ENCODE results near the gene GPX3.

GPX3 gene, protein sequence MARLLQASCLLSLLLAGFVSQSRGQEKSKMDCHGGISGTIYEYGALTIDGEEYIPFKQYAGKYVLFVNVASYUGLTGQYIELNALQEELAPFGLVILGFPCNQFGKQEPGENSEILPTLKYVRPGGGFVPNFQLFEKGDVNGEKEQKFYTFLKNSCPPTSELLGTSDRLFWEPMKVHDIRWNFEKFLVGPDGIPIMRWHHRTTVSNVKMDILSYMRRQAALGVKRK

DNA sequence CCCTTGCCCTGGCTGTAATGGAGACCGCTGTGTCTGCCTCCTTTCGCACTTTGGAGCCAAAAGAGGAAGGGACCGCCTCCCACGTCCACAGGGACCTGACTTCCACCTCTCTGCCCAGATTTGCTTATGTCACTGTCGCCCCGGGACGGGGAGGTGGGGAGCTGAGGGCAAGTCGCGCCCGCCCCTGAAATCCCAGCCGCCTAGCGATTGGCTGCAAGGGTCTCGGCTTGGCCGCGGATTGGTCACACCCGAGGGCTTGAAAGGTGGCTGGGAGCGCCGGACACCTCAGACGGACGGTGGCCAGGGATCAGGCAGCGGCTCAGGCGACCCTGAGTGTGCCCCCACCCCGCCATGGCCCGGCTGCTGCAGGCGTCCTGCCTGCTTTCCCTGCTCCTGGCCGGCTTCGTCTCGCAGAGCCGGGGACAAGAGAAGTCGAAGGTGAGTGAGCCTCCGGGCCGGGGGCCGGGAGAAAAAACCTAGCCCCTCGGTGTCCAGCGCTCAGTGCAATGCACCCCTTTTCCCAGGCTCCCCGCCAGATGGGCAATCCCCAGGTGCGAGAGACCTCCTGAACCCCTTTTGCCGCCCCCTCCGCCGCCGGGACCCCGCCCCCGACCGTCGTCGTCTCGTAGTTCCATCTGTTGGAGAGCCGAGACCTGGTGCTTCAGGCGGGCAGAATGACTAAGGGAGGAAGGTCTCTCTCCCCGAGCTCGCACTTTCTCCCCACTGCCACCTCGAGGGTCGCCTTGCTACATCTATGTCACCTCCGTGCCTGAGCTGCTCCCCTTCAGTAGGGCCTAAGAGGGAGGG is at the start of gene GPX3:
TSS of gene GPX3 (plus strand) at position 288 of the 807 bp plus-strand sequence. CDS start at position 352, 64 bp downstream.
- ATAC-seq (peak; percentile 48), DNase-seq (peak; percentile 49)

DNA sequence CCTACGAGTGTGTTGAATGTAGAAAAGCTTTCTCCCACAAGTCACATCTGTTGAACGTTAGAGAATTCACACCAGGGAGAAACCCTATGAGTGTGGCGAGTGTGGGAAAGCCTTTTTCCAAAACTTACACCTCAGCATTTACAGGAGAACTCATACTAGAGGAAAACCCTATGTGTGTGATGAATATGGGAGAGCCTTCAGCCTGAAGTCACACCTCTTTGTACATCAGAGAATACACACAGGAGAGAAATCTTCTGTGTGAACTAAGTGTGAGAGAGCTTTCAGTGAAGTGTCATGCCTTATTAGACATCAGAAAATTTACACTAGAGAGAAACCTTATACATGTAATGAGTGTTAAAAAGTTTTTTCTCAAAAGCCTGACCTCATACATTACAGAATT is 41.8 kb upstream of the GPX3 start:
- DNase-seq, result no peak
- ATAC-seq, result no peak

DNA sequence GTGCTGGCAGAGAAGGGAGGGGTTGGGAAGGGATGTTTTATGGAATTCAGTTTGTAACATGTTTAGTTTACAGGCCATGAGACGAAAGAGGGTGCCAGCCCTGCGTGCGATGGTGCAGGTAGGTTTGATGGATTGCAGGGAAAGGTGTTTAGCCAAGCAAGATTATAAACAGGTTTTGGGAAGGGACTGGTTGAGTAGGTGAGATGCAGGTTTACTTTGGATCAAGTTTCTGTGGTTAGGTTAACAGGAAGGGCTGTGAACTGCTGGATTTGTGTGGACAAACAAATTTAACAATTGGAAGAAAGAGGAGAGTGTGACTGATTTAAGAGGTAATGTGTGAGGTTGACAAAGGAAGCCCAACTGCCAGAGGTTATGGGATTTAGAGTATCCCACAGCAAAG is 32.6 kb upstream of the GPX3 start:
- DNase-seq (no peak), ATAC-seq (no peak)

DNA sequence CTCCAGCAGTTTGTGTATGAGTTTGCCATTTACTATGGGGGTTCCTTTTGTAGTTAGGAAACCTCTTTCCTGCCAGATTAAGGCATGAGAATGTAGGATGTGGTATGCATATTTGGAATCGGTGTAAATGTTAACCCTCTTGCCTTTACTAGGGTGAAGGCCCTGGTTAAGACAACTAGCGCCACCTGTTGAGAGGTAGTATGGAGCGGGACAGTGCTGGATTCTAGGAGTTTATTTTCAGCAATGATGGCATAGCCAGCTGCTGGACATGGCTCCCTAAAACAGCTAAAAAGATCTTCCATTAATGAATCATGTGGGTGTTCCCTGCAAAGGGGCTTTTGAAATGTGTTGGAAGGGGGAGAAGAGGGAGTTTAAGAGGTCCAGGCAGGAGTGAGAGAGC is 30.7 kb upstream of the GPX3 start:
- DNase-seq (peak; percentile 14), ATAC-seq (no peak)

DNA sequence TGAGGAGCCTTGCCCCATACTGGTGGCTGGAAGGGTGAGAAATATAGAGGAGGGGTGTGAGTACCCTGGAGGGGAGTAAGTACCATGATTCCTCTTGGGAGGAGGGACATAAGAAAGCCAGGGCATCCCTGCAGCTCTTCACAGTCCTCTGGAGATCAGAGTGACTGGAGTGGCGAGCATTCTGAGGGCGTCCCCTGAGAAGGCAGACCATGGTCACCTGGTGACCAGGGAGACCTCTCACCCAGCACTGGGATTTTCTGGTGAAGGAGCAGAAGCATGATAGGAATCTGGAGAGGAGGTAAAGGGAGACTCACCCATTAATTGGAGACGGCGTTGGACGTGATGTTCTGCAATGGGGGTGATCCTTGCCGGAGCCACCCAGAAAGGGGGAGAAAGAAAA is 27.7 kb upstream of the GPX3 start:
- DNase-seq, result no peak

DNA sequence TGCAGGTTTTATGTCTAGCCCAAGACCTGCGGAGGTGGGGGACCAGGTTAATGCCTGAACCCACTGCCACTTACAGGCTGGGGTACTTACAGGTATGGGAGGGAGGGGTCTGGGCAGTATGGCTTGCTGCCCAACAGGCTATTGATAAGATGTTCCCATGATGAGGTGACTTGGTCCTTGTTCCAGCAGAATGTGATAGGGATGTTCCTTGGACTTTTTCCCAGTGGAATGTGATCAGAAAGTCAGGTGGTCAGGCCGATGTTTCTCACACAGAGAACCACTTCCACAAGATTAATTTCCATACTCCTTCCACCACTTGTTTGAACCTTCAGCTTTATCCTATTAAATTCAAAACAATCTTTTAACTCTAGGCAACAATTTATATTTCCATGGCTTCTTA is 27.0 kb upstream of the GPX3 start:
- ATAC-seq, result no peak
- no peak for DNase-seq

More for the DNA sequence above, 27.7 kb upstream of the GPX3 start:
- no peak for ATAC-seq

DNA sequence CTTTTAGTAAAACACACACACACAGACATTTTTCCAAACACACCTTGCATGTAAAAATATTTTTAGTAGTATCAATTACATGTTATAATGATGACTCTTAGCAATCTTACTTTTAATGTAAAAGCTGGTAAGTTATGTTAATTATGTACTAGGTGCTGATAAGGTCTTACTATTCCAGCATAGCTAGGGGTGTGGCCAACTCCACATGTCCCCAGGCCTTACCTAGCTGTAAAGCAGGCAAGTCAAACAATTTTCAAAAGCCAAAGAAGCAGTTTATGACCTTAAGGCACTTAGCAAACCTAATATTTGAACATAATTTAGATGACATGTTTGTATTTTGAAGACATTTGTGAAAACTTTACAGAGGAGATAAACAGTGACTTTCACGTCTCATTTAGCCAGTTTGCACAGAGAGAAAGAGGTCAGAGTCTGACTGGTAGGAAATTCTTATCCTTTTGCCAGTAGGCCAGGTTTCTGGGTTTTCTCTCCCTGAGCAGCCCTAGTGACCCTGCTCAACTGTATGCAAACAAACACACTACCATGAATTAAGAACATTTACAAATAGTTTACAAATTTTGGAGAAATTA is 26.5 kb upstream of the GPX3 start:
- no peak for DNase-seq
- no peak for ATAC-seq

DNA sequence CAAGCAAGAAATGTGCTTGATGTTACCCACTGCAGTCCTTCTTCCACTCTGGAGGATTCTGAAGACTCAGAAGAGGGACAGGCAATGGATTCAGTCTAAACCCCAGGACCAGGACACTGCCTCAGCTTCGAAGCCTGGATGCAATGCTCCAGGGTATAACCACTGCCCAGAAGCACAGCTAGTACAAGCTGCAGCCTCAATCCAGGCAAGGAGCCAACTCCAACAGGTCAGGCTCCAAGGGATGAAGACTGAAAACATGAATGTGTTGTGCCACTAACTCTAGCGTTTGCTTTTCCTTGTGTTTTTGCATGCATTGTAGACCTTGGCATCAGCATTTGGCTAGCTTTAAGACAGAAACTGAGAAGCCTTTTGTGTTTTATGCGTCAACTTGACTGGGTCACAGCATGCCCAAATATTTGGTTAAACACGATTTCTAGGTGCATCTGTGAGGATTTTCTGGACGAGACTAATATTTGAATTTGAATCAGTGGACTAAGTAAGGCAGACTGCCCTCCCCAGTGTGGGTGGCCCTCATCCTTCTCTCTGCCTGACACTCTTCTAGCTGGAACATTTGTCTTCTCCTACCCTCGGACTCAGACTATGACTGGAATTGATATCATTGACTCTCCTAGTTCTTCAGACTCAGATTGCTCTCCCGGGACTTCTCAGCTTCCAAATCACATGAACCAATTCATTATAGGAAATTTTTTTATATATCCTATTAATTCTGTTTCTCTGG is 20.5 kb upstream of the GPX3 start:
- DNase-seq (no peak), ATAC-seq (no peak)

DNA sequence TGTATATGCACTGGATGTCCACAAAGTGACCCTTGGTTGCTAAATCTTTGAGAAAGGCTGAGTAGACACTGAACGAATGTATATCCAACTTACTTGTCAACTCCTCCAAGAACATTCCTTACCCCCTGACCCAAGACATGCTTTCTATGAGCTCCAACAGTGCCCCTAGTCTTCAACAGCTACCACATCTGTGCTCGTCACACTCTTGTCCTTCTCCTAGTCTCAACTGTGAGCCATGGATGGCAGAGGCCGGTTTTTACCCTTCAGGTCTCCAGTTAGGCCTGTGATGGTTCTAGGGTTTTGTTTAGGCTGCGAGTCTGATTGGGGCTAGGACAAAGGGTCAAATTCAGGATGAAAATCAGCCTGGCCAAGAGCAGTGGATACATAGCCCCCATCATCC is 19.0 kb upstream of the GPX3 start:
- ATAC-seq (no peak), DNase-seq (no peak)

DNA sequence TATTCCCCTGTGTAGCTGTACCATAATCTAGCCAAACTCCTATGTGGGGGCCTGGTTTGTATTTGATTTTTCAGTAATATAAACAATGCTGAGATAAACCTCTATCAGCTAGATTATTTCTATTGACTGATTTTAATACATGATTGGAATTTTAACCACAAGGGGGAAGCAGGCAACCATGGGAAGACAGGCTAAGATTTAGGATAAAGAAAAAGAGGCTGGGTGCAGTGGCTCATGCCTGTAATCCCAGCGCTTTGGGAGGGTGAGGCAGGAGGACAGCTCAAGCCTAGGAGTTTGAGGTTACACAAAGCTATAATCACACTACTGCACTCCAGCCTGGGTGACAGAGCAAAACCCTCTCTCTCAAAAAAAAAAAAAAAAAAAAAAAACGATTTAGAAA is 18.1 kb upstream of the GPX3 start:
- no peak for ATAC-seq
- DNase-seq, result no peak

DNA sequence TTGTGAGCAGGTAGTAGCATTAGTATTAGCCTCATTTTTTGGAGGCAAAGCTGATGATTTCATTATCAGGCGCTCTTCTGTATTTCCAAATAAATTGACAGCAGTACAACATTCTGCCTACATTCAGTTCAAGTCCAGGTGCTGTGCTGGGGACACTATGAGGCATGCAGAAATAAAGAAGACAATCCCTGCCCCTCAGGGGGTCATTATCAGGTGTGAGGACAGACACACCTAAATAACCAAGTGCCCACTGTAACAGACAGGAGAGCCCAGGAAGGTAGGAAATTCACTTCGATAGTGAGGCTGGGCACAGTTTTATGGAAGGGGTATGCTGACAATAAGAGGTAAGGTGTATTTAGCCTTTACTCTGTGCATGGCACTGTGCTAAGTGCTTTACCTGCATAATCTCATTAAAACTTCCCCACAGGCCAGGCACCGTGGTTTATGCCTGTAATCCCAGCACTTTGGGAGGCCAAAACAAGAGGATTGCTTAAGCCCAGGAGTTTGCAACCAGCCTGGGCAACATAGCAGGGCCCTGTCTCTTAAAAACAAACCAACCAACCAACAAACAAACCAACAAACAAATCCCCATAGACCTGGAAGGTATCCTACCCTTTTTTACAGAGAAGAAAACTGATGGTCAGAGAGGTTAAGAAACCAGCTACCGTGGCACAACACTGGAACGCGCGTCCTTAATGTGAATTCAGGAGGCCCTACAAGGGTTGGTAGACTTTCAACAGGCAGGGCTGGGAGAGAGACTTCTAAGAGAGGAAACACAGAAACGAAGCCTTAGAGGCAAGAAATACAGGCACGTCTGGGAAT is 17.5 kb upstream of the GPX3 start:
- ATAC-seq, result no peak
- no peak for DNase-seq

DNA sequence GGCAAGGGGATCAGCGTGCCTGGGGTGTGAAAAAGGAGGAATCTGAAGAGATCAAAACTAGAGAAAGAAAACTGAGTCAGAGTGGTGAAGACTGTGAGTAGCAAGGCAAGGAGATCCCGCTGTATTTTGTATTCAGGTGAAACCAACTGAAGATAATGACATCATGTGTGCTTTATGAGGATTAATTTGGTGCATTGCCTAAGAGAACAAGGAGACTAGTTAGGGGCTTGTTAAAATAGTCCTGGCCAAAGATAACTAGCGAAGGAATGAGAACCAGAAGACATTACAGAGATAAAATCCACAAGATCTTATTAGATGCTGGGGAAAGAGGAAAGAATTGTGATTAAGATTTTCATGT is 16.9 kb upstream of the GPX3 start:
- DNase-seq, result no peak
- ATAC-seq, result no peak

DNA sequence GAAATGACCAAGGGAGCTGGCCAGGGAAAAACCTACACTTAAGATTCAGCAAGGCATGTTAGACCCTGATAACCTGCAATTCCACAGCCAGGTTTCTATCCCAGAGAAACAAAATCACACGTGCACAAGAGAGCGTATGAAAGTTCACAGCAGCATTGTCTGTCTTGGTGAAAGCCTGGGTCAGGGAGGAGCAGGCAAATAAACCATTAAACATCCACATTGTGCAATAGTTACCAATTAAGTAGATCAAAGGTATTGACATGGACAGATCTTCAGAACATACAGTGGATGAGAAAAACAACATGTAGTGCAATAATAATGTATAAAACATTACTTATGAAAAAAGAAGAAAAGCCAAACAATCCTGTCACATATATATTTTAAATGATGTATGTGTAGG is 15.9 kb upstream of the GPX3 start:
- DNase-seq (no peak), ATAC-seq (no peak)

DNA sequence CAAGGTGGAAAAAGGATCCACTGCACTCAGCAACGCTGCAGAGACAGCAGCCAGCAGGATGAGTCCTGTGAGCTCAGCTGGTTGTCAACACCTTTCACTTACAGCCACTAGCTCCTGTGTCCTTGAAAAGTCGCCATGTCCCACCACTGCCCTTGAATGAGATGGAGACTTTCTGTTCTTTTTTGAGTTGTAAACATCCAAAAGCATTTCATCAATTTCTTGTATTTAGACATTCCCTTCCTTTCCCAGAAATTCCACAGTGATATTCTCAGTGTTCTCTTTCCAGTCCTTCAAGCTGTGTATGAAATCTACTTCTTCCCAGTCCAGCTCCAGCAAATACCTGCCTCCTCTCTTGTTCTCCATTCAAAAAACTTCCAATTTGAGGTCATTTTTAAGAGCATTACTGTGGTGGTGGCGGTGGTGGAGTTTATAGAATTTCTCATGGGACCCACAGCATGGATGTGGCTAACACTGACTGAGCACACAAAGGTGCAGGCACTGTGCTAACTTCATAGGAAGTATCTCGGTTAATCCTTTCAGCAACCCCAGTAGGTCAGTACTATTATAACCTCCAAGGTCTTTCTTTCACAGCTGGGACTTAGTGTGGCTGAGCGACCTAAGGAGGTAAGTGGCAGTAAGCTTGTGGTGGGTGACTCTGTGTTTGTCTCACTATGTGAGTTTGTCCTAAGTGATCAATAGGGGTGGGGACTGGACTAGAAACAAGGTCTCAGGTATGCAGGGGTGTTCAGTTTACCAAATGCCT is 15.0 kb upstream of the GPX3 start:
- ATAC-seq (no peak), DNase-seq (no peak)

DNA sequence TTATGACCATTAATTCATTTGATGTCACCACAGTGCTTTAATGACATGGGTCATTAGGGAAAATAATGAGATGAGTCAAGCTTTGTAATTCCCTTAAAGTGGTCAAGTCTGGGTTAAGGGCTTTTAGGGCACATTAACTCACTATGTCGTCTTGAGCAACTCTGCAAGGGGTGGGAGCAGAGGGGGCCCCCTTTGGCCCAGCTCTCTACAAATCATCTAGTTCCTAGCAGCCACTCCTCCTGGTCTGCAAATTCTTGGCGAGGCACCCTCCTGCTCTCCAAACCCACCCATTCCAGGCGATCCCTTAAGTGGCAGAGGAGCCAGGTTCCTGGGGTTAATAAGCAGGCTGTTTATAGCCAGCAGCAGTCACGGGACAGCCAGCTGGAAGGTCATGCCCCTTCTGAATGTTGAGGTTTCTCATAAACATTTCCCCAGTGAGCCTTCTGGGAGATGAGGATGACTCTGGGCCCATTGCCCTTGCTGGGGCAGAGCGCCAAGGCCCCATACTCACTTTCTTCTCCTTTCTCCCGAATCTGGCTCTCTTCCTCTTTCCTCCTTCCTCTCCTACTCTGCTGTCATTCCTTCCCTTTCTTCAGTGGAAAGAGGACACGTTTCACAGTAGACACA is 14.3 kb upstream of the GPX3 start:
- DNase-seq (no peak), ATAC-seq (no peak)

DNA sequence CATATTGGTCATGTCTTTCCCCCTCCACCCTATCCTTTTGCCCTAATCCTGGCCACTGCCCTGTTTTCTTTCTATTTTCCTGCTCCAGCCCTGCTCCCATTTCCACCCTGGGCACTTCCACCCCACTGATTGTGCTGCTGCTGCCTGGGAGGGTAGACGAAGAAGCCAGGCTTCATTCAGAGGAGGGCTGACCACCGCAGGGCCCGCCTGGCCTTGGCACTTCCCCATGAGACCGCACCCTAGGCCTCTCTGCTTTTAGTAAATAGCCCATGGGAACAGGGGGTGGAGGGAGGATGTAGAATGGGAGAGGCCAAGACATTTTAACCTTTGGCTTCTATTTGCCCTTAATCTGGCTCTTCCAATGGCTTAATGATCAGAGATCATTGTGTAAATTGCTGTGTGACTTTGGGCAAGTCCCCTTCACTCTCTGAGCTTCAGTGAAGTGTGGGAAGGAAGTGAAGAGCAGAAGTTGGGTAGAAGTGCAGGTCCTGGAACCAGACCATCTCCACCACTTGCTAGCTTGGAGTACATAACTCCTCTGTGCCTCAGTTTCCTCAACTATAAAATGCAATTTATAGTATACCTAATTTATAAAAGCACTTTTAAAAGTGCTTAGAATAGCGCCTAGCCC is 13.6 kb upstream of the GPX3 start:
- ATAC-seq, result no peak
- no peak for DNase-seq

DNA sequence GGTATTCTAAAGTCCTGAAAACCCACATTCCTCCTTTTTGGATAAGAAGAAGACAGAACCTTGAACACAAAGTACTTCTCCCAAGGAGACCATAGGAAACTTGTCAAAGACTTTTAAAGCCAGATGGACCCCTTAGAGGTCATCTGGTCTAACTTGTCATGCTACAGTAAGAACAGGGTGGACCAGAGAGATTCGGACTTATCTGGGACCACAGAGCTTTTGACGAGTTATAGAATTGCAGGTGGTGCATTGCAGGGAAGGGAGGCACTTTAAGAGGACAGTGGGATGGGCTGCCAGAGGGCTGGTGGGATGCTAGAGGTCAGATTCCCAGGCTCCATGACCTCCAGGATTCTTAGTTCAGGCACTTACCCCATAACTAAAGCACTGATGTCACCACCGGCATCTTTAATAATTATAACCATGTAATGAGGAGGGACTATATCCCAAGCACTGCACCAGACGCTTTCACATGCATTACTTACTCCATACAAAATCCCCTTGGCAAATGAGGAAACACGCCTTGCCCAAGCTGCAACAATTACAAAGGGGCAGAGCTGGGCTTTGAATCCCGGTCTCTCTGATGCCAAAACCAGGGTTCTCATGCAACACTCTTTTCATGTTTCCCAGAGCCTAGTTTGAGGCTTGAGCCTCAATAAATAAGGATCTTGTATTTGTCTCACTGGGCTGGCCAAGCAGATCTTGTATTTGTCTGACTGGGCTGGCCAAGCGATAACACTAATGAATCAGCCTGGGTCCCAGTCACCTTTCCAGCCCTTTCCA is 12.8 kb upstream of the GPX3 start:
- ATAC-seq, result no peak
- no peak for DNase-seq

DNA sequence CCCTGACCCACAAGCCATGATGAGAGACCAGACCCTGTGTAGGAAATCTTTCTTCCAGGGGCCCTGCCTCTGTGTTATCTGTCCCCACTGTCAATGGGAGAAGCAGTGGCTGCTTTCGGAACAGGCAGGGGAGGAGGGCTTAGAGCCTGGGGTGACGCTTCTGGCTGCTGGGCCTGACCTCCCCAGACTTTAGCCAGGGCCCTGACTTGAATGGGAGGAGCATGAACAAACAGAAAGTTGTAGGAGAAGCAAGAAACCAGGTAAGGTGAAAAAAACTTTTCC is 12.2 kb upstream of the GPX3 start:
- ATAC-seq (no peak), DNase-seq (no peak)

DNA sequence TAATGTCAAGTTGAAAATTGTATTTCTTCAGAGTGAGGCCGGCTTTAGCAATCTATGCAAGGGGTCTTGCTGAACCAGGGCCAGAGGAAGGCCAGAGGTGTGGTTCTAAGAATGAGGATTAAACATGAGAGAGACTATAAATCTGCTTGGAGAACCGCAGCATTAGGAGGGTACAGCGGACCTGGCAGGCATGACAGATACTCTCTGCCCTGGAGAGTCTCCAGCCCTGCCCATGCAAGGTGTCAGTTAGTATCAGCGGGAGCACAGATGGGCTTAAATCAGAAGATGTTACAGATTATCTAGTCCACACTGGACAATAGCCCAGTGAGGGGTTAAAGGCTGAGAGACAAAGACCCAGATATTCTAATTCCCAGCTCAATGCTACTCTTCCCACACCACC is 11.5 kb upstream of the GPX3 start:
- ATAC-seq, result no peak
- no peak for DNase-seq

DNA sequence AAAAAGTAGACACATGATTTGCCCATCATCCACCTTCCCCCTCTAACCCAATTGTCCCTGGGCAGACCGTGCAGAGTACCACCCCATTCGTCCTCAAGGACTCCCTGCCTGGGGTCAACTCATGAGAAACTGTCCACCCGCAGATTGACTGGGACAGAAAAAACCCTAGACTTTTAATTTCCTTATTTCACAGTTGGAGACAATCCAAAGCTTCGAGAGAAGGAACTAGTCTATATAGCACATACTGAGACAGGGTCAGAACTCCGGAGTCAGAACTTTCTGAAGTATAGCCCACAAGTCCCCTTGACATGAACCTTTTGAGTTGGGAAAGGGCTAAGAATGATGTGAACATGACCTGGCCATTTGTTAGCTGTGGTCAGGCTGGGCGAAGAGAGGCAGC is 7.5 kb upstream of the GPX3 start:
- DNase-seq (no peak), ATAC-seq (no peak)

All from stimulated activated naive CD8-positive, alpha-beta T cell treated with anti-CD3 and anti-CD28 coated beads, Interleukin-15, Interleukin-2, amounts not matched to agents 100 U/mL and 50 U/mL, for 24 hours (primary cell).